Mucosa of descending colon (tissue), 3 donors: ENCODE measurements around the gene CALCOCO1. TPM values are rescaled to one million over a fixed set of nuclear protein-coding genes. Genes with fewer than 3 reads are reported as not detected.
A peak's percentile ranks its signal among the peaks of the same experiment; 100 is the strongest.
"Not testable (repeated sequence)": the region's sequence is repeated elsewhere in the genome, so short reads cannot be mapped to it uniquely, and the experiment has no call there.

Experiments used
- ATAC-seq: fragments of 200-7000 bp; cut with Tn5 transposase; one replicate; pipeline ENCODE4 v1.9.1; 2020; ENCODE audit warnings: mild to moderate bottlenecking, moderate library complexity
- DNase-seq, 3 donors: peaks; one replicate each; pipeline ENCODE4 v3.0.0-alpha.2; 2020
- H3K36me3 ChIP-seq: fragments of 200-600 bp; one replicate; pipeline ENCODE4 v1.8.0; 2021; ENCODE audit warnings: low read depth, mild to moderate bottlenecking
- H3K4me1 ChIP-seq: fragments of 200-600 bp; one replicate; pipeline ENCODE4 v1.8.0; 2021; ENCODE audit warnings: low read depth, mild to moderate bottlenecking
- H3K4me3 ChIP-seq: fragments of 200-600 bp; one replicate; pipeline ENCODE4 v1.8.0; 2021; ENCODE audit warnings: mild to moderate bottlenecking
- H3K9me3 ChIP-seq: fragments of 200-600 bp; one replicate; pipeline ENCODE4 v1.8.0; 2021; ENCODE audit warnings: mild to moderate bottlenecking
- CTCF ChIP-seq: fragments of 200-600 bp; IDR thresholded peaks from one replicate; pipeline ENCODE4 v1.8.0; 2022; ENCODE audit warnings: antibody characterized with exemption, mild to moderate bottlenecking
- intact Hi-C, 2 donors: fragments of 100-400 bp; cut with DNase I in 1 of 2; cut with micrococcal nuclease in 1 of 2; formaldehyde crosslinking; loops; one replicate each; pipeline versions ENCODE4 v1.11.0 to v1.11.1; 2022; cut with DNase I, micrococcal nuclease
- total RNA-seq, 3 donors: library from RNA; stranded (reverse); fragmentation: NEBNext Ultra II Directional in 2 of 3; extraction: Animal tissue kit (Norgen Biotek cat#: 25700) in 2 of 3; gene quantifications; one replicate each; pipeline versions ENCODE4 v1.2.1 to v1.2.4, GENCODE V29; 2021 to 2023
- donor health status: DM: no; HTN: no; CAD: no; lungs with moderate emphysema.
- donor health status: DM: no; HTN: no; CAD: no.
- donor health status: DM: no; HTN: yes; CAD: no.

The CALCOCO1 gene
- total RNA-seq, 3 donors from 2014 or later = 62.2 to 235 (median 119) TPM

DNA sequence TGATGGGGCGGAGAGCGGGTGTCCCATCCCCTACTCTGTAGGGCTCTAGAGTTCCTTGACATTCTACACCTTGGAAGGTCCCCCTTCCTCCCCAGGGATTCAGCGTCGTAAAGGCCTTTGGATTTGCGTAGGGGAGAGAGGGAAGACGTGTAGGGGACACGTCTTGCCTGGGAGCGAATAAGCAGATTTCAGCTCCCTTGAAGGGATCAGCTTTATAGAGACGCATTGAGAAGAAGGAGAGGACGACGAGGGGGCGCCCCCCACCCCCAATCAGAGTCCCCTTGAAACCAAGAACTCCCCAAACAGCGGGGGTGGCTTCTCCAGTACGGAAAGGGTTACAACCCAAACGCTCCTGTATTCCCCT, 324 bp downstream of the CALCOCO1 start:
- intact Hi-C loops = no loop called here
- no peak for TF ChIP-seq CTCF
- peaks cover 3% of the 10 kb centered on the region for H3K36me3 ChIP-seq
- no peaks in the 10 kb centered on the region for H3K9me3 ChIP-seq
- peak overlapping the region; percentile 72 for H3K4me3 ChIP-seq
- peaks cover 13% of the 10 kb centered on the region for H3K4me1 ChIP-seq
- ATAC-seq (peak; percentile 2), DNase-seq (peak in 2 of 3 donors; percentile 12 to 49)

DNA sequence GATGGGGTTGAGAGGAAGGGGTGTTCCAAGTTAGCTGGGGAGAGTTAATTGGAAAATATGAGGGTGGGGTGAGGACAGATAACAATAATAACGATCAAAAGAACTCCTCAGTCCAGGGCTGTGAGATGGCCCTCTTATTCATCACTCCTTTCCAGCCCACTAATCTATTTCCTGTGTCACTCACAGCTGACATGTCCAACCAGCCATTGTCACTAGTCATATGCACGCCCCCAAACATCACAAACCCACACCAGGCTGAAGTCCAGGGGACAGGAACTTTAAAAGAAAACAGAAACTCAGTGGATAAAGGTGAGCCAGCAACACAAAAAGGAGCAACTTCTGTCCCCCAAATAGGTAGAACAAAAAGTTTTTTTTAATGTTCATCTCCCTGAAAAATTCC, 911 bp downstream of the CALCOCO1 start:
- Histone ChIP-seq H3K4me3 (no peak overlapping the region), H3K36me3 (peaks cover 4% of the 10 kb centered on the region), H3K4me1 (peaks cover 13% of the 10 kb centered on the region), H3K9me3 (no peaks in the 10 kb centered on the region)
- DNase-seq (no peak), ATAC-seq (no peak)
- no peak for TF ChIP-seq CTCF
- intact Hi-C loops = no loop called here

DNA sequence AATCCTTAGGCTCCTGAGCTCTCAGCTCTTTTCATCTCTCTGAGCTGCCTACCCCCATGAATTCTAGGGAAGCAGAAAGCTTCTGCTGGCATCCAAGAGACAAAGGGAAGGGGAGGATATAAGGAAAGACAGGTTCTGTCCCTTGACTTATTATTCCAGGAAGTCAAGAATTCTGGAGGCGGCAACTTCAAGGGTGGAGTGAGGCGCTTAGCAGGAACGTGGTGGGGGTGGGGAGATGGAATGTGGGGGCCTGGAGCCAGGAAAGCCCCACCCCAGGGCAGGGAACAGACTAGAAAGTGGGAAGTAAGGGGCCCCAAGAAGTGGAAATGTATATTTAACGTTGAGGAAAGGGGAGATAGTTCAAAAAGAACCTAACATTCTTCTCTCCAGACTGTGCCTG, 1.4 kb downstream of the CALCOCO1 start:
- Histone ChIP-seq H3K4me1 (peaks cover 13% of the 10 kb centered on the region), H3K36me3 (peaks cover 4% of the 10 kb centered on the region), H3K9me3 (no peaks in the 10 kb centered on the region), H3K4me3 (no peak overlapping the region)
- ATAC-seq = no peak
- DNase-seq = peak in 1 of 3 donors; percentile 66
- no peak for TF ChIP-seq CTCF
- intact Hi-C loops = no loop called here

GRCh38 chr12:53722450-53723041, 4.7 kb downstream of the CALCOCO1 start:
- TF ChIP-seq CTCF = no peak
- intact Hi-C loops = no loop called here
- ATAC-seq (no peak), DNase-seq (no peak)
- Histone ChIP-seq H3K36me3 (peaks cover 4% of the 10 kb centered on the region), H3K4me1 (peaks cover 13% of the 10 kb centered on the region), H3K9me3 (no peaks in the 10 kb centered on the region), H3K4me3 (no peak overlapping the region)

GRCh38 chr12:53720946-53721345, 6.3 kb downstream of the CALCOCO1 start:
- Histone ChIP-seq H3K4me1 (peaks cover 6% of the 10 kb centered on the region), H3K4me3 (no peak overlapping the region), H3K9me3 (no peaks in the 10 kb centered on the region), H3K36me3 (peaks cover 4% of the 10 kb centered on the region)
- no peak for ATAC-seq
- intact Hi-C loops = no loop called here
- no peak for TF ChIP-seq CTCF
- no peak for DNase-seq

GRCh38 chr12:53719649-53720048, 7.6 kb downstream of the CALCOCO1 start:
- H3K4me3 ChIP-seq = no peak overlapping the region
- DNase-seq (no peak), ATAC-seq (no peak)
- TF ChIP-seq CTCF = no peak
- peaks cover 4% of the 10 kb centered on the region for H3K36me3 ChIP-seq
- no peaks in the 10 kb centered on the region for H3K4me1 ChIP-seq
- intact Hi-C loops = no loop called here
- no peaks in the 10 kb centered on the region for H3K9me3 ChIP-seq

DNA sequence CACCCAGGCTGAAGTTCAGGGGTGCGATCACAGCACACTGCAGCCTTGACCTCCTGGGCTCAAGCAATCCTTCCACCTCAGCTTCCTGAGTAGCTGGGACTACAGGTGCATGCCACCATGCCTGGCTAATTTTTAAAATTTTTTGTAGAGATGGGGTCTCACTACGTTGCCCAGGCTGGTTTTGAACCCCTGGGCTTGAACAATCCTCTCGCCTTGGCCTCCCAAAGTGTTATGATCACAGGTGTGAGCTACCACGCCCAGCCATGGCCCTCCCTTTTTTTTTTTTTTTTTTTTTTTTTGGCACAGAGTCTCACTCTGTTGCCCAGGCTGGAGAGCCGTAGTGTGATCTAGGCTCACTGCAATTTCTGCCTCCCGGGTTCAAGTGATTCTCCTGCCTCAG, 8.7 kb downstream of the CALCOCO1 start:
- H3K36me3 ChIP-seq = not testable (repeated sequence)

More for the DNA sequence above, 8.7 kb downstream of the CALCOCO1 start:
- intact Hi-C loops, H3K4me3 ChIP-seq, DNase-seq, ATAC-seq, H3K9me3 ChIP-seq, H3K4me1 ChIP-seq: not testable (repeated sequence)
